Endodermal cell (in vitro differentiated cells): ENCODE results near the gene TMC4. TPM values are rescaled to one million over a fixed set of nuclear protein-coding genes. Genes with fewer than 3 reads are reported as not detected.
"Not testable (repeated sequence)": the region's sequence is repeated elsewhere in the genome, so short reads cannot be mapped to it uniquely, and the experiment has no call there.

Source experiments
- DNase-seq: peaks from one replicate; pipeline ENCODE4 v3.0.0-alpha.2; 2017
- H3K27ac ChIP-seq: 2 replicates; pipeline ENCODE4 v1.5.1; 2013; ENCODE audit warnings: mild to moderate bottlenecking, low read depth, low read length, moderate library complexity
- H3K27me3 ChIP-seq: 2 replicates; pipeline ENCODE4 v1.6.1; 2013; ENCODE audit warnings: mild to moderate bottlenecking, low read length, moderate library complexity; ENCODE audit not compliant: insufficient read depth, control insufficient read depth, poor library complexity, severe bottlenecking
- H3K36me3 ChIP-seq: 2 replicates; pipeline ENCODE4 v1.7.0; 2013; ENCODE audit warnings: mild to moderate bottlenecking, low read length, moderate library complexity; ENCODE audit not compliant: control insufficient read depth, insufficient read depth
- H3K4me1 ChIP-seq: one replicate; pipeline ENCODE4 v1.7.0; 2013; ENCODE audit warnings: low read length; ENCODE audit not compliant: control insufficient read depth, insufficient read depth
- H3K4me3 ChIP-seq: 2 replicates; pipeline ENCODE4 v1.5.1; 2013; ENCODE audit warnings: mild to moderate bottlenecking, low read length, moderate library complexity
- H3K9ac ChIP-seq: 2 replicates; pipeline ENCODE4 v1.6.1; 2013; ENCODE audit warnings: mild to moderate bottlenecking, low read length, moderate library complexity; ENCODE audit not compliant: poor library complexity, severe bottlenecking; ENCODE audit errors: extremely low read depth
- H3K9me3 ChIP-seq: 2 replicates; pipeline ENCODE4 v1.6.1; 2013; ENCODE audit warnings: mild to moderate bottlenecking, low read length, moderate library complexity; ENCODE audit not compliant: control insufficient read depth
- H3K27ac Mint-ChIP-seq: 2 replicates; pipeline ENCODE4 v1.8.0; 2020; ENCODE audit warnings: mixed read lengths
- H3K27me3 Mint-ChIP-seq: 2 replicates; pipeline ENCODE4 v1.8.0; 2021; ENCODE audit warnings: mild to moderate bottlenecking, mixed read lengths; ENCODE audit not compliant: insufficient read depth
- H3K36me3 Mint-ChIP-seq: 2 replicates; pipeline ENCODE4 v1.8.0; 2020; ENCODE audit warnings: low read depth, mixed read lengths
- H3K4me1 Mint-ChIP-seq: 2 replicates; pipeline ENCODE4 v1.8.0; 2020; ENCODE audit warnings: mixed read lengths
- H3K4me3 Mint-ChIP-seq: 2 replicates; pipeline ENCODE4 v1.8.0; 2020; ENCODE audit warnings: mild to moderate bottlenecking, moderate library complexity, mixed read lengths
- H3K9me3 Mint-ChIP-seq: 2 replicates; pipeline ENCODE4 v1.8.0; 2020; ENCODE audit warnings: mild to moderate bottlenecking, mixed read lengths
- CTCF ChIP-seq: fragments of 200-600 bp; sonication (generic); conservative IDR thresholded peaks from 2 replicates; pipeline ENCODE4 v1.5.0; 2021; ENCODE audit warnings: antibody characterized with exemption, mild to moderate bottlenecking
- WGBS, 2 experiments: methylation state at CpG; one replicate each; pipeline versions ENCODE4 v1.1.5 to v1.1.7; 2013; ENCODE audit warnings: missing lambda C conversion rate in 2 of 2, mixed read lengths in 1 of 2; ENCODE audit not compliant: insufficient coverage in 1 of 2, insufficient read length in 1 of 2; 5-methylcytosine and 5-hydroxymethylcytosine counted together
- total RNA-seq, 2 donors: library from RNA; stranded (reverse); fragmentation: NEBNext Ultra II Directional in 1 of 2; extraction: Animal tissue kit (Norgen Biotek cat#: 25700) in 1 of 2; gene quantifications; 2 replicates in 1 of 2; 3 replicates in 1 of 2; pipeline ENCODE4 v1.2.1, GENCODE V29; 2021

TMC4 gene
- total RNA-seq, 2 donors from 2014 or later, result 32.7 to 46.6 TPM

- H3K9ac ChIP-seq, result no peak overlapping the region
- H3K27me3 ChIP-seq, result no peaks in the 10 kb centered on the region
- H3K4me3 ChIP-seq, result no peak overlapping the region
- WGBS, 2 experiments, result 90 to 96% methylated on average over 18 to 27 of the region's 27 CpGs
- no peak for TF ChIP-seq CTCF
- no peak overlapping the region for H3K27ac ChIP-seq
- no peak overlapping the region for H3K27ac Mint-ChIP-seq
- DNase-seq, result no peak
- peaks cover 11% of the 10 kb centered on the region for H3K27me3 Mint-ChIP-seq
- no peaks in the 10 kb centered on the region for H3K36me3 ChIP-seq
- H3K9me3 Mint-ChIP-seq, result peaks cover 11% of the 10 kb centered on the region
- no peak overlapping the region for H3K4me3 Mint-ChIP-seq
- H3K36me3 Mint-ChIP-seq, result peaks cover 12% of the 10 kb centered on the region
- no peaks in the 10 kb centered on the region for H3K4me1 Mint-ChIP-seq
- no peaks in the 10 kb centered on the region for H3K4me1 ChIP-seq
- no peaks in the 10 kb centered on the region for H3K9me3 ChIP-seq
These were observed 46.2 kb upstream of the TMC4 start for GRCh38 chr19:54218960-54219661.

GRCh38 chr19:54218259-54218658 lies 45.3 kb upstream of the TMC4 start:
- Histone ChIP-seq H3K9me3 (no peaks in the 10 kb centered on the region), H3K27me3 (no peaks in the 10 kb centered on the region), H3K27ac (no peak overlapping the region), H3K4me1 (no peaks in the 10 kb centered on the region), H3K9ac (no peak overlapping the region), H3K4me3 (no peak overlapping the region), H3K36me3 (no peaks in the 10 kb centered on the region)
- peaks cover 15% of the 10 kb centered on the region for H3K36me3 Mint-ChIP-seq
- DNase-seq, result no peak
- H3K4me1 Mint-ChIP-seq, result no peaks in the 10 kb centered on the region
- H3K27ac Mint-ChIP-seq, result no peak overlapping the region
- 78% methylated on average over 5 to 8 of the region's 8 CpGs for WGBS, 2 experiments
- H3K4me3 Mint-ChIP-seq, result no peak overlapping the region
- TF ChIP-seq CTCF, result no peak
- H3K9me3 Mint-ChIP-seq, result peaks cover 11% of the 10 kb centered on the region
- peaks cover 5% of the 10 kb centered on the region for H3K27me3 Mint-ChIP-seq

- not testable (repeated sequence) for DNase-seq, H3K36me3 ChIP-seq, H3K9me3 ChIP-seq, H3K4me1 ChIP-seq, H3K4me3 Mint-ChIP-seq, H3K27ac ChIP-seq, H3K27ac Mint-ChIP-seq, H3K9ac ChIP-seq, H3K4me1 Mint-ChIP-seq, H3K4me3 ChIP-seq, H3K27me3 Mint-ChIP-seq, H3K27me3 ChIP-seq
- Mint-ChIP-seq H3K36me3 (peaks cover 21% of the 10 kb centered on the region), H3K9me3 (peaks cover 11% of the 10 kb centered on the region)
- 73 to 74% methylated on average over 8 to 16 of the region's 20 CpGs for WGBS, 2 experiments
These were observed 44.7 kb upstream of the TMC4 start for GRCh38 chr19:54217517-54218247.
